Measurements from ENCODE around the gene PTBP1.

PTBP1 gene

GRCh38 chr19:772730-773436, 24.4 kb upstream of the PTBP1 start:
- no peak for DNase-seq

- DNase-seq = no peak
Measured at GRCh38 chr19:776549-776948, 20.7 kb upstream of the PTBP1 start.

GRCh38 chr19:778910-779653, 18.2 kb upstream of the PTBP1 start:
- no peak for DNase-seq

- no peak for DNase-seq
Measured at GRCh38 chr19:780935-781334, 16.3 kb upstream of the PTBP1 start.

- DNase-seq = no peak
Measured at GRCh38 chr19:781800-782184, 15.5 kb upstream of the PTBP1 start.

GRCh38 chr19:782185-782877, 14.9 kb upstream of the PTBP1 start:
- no peak for DNase-seq

GRCh38 chr19:782878-783668, 14.2 kb upstream of the PTBP1 start:
- DNase-seq = no peak

GRCh38 chr19:784541-784940, 12.7 kb upstream of the PTBP1 start:
- DNase-seq = no peak

- DNase-seq = no peak
Measured at GRCh38 chr19:787536-787935, 9.7 kb upstream of the PTBP1 start.

- DNase-seq = no peak
Measured at GRCh38 chr19:788686-788982, 8.6 kb upstream of the PTBP1 start.

- no peak for DNase-seq
Measured at GRCh38 chr19:788983-789700, 8.1 kb upstream of the PTBP1 start.

GRCh38 chr19:789701-790060, 7.6 kb upstream of the PTBP1 start:
- DNase-seq = no peak

- no peak for DNase-seq
Measured at GRCh38 chr19:791007-791566, 6.2 kb upstream of the PTBP1 start.

- no peak for DNase-seq
Measured at GRCh38 chr19:791567-792305, 5.5 kb upstream of the PTBP1 start.

GRCh38 chr19:792306-792885, 4.9 kb upstream of the PTBP1 start:
- no peak for DNase-seq

- no peak for DNase-seq
Measured at GRCh38 chr19:793806-794205, 3.4 kb upstream of the PTBP1 start.

- no peak for DNase-seq
Measured at GRCh38 chr19:795073-795611, 2.1 kb upstream of the PTBP1 start.

GRCh38 chr19:795691-796581, 1.3 kb upstream of the PTBP1 start:
- DNase-seq = no peak

GRCh38 chr19:797528-798414, 519 bp downstream of the PTBP1 start:
- peak; percentile 60 to 84 (median 72) for DNase-seq
